ENCODE data around the gene CCDC70.
"Not testable (repeated sequence)": the region's sequence is repeated elsewhere in the genome, so short reads cannot be mapped to it uniquely, and the experiment has no call there.

CCDC70 gene

DNA sequence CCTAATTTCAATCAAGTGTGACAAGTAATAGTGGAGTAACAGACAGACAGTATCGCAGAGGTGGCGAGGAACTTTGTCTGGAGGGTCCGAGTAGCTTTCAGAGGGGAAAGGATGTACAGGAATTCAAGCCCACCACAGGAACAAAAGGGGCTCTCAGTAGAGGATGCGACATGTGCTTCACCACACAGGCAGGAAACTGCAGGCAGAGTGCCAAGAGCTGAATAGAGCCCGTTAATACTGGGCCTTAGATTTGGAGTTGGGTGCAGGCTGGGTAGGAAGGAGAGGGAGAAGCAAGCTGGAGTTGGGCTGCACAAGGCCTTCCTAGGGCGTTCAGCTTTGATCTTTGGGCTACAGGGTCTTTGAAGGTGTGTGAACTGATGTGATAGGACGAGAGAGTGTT, 1.2 kb downstream of the CCDC70 start:
- DNase-seq (ENCODE audit: low read depth) = no peak

DNA sequence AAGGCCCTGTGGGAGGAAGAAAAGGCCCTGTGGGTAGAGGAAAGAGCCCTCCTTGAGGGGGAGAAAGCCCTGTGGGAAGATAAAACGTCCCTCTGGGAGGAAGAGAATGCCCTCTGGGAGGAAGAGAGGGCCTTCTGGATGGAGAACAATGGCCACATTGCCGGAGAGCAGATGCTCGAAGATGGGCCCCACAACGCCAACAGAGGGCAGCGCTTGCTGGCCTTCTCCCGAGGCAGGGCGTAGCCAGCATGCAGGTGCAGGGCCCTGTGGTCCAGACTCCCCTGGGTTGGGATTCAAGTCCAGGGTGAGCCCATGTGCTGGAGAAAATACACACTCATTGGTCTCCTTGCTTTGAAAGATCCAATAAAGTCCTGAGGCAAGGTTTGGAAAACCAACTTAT, 4.1 kb downstream of the CCDC70 start:
- no peak for DNase-seq (ENCODE audit: low read depth)

DNA sequence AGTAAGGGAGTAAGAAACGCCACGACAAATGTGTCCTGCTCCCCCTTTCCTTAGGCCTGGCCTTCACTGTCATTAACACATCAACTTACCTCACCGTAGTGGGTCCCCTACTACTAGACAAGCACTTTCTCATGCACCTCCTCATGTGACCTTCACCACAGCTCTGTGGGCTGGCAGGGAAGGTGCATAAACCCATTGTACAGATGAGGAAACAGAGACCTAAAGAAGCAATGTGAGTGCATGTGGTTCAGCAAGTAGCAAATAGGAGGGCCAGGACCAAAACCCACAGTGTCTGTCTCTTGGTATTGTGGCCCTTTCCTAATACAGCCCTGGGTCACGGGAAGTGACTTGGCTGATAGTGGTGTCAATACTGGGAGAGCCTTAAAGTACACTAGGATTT, 5.3 kb downstream of the CCDC70 start:
- DNase-seq (ENCODE audit: low read depth) = no peak

DNA sequence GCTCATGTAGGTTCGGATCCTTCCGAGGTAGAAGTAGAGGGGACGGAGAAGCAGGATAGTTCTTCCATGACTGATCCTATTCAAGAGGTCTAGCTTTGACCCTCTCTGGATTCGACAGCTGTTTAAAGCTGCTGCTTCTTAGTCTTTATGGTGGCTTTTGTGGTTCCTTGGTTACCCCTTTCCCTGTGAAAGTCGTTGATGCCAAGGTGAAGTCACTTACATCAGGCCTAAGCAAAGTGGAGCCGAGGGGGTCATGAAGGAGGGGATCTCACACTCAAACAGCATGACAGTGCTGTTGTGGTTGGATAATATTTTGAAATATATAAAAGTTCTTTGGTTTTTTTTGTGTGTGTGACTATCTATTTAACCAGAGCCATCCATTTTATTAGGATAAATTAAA, 8.1 kb downstream of the CCDC70 start:
- DNase-seq (ENCODE audit: low read depth) = no peak

DNA sequence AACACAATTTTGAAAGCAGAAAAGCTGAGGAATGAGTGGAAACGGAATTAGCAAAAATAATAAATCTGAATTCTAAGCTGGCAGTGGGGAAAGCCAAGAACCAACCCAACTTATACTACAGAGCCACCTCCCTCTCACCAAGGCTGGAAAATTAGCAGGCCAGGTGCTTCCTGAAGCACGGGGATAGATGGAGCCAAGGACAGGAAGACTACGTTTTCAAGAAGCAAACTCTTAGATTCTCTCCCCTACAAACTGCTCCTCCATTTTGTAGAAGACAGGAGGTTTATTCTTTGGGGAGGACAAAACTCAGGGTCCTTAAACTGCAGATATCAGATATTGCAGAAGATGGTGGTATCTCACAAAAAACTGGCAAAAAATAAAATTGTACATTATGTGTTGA, 8.8 kb downstream of the CCDC70 start:
- no peak for DNase-seq (ENCODE audit: low read depth)

DNA sequence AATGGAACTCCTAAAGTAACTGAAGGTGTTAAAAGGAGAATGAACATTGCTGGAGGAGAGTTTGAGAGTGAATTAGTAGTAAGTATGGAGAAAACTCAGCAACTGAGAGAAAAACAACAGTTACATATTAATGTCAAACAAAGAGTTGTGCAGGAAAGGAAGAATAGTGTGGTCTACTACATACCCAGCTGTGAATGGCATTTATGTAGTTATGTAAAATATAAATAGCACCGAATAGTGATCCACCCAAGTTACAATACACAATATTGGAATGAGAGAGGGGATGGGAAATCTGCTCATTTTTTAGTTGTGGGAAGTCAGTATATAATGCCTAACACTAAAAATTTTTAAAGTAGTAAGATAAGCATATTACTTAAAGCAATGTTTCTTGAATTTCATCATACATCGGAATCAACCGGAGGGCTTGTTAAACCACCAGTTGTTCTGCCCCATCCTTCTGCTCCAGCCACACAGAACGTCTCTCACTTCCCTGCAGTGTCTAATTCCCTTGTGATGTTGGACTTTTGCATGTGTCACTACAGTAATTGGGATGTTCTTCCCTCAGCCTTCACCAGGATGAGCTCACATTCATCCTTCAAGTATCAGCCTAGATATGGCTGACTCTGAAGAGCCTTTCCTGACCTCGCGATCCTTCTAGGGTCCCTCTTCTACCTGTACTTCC, 11.5 kb downstream of the CCDC70 start:
- DNase-seq (ENCODE audit: low read depth) = no peak

DNA sequence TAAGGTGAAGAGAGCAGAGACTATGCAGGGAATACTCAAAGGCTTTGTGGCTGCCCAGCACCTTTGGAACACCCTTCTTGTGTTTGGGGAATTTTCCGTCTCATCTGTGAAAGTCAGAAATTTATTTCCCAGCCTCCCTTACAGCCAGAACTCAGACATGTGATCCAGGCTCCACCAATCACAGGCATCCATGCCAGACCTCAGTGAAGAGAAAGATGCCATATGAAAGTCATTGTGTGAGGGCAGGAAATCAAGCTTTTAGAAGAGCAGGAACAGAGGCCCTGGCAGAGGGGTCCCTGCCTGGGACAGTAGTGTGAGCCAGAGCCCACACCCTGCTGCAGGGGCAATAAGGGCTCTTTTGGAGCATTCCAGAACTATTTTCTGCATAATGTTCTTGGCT, 12.1 kb downstream of the CCDC70 start:
- no peak for DNase-seq (ENCODE audit: low read depth)

DNA sequence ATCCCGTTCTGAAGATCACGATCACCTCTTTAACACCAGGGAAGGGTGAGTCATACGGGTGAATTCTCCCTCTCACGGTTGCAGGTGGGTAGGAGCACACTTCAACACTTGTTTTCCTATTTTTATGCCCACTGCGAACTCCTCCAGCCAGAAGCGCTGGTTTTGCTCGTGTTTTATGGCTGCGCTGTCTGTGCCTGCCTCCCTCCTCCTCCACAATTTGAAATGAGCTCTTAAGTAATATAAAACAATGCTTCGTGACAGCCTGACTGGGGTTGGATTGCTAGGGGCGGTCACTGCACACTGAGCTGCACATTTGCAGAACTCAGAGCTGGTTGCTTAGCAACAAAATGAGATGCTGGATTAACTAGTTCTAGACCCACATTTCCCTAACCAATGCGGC, 12.9 kb downstream of the CCDC70 start:
- DNase-seq (ENCODE audit: low read depth) = no peak

DNA sequence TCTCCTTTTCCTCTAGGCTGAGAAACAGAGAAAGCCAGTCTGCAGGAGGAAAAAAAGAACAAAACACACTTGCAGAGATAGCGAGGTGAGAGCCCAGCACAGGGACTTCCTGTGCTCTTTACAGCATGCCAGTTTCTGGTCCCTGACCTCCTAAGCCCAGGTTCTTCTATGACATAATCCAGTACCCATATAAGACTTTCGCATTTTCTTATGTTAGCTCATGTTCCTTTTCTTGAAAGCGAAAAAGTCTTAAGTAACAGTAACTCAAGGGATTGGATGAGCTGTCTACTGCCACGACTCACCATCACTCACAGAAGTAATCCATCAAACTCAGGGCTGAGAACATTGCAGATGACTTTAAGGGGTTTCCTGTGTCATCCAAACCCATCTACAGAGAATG, 17.4 kb downstream of the CCDC70 start:
- no peak for DNase-seq (ENCODE audit: low read depth)

DNA sequence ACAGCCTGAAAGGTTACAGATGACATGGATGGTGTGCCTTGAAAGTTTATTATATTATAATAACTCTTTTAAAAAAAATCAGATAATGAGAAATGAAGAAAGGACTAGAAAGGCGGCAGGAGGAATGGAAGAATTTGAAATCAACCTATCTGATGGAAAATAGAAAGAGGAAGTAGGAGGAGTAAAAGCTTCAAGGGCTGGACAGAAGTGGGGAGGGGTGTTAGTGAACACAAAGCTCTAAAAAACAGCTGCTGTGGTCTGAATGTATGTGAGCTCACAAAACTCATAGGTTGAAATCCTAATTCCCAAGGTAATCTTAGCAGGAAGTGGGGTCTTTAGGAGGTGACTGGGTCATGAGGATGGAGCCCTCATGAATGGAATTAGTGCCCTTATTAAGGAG, 19.5 kb downstream of the CCDC70 start:
- no peak for DNase-seq (ENCODE audit: low read depth)

DNA sequence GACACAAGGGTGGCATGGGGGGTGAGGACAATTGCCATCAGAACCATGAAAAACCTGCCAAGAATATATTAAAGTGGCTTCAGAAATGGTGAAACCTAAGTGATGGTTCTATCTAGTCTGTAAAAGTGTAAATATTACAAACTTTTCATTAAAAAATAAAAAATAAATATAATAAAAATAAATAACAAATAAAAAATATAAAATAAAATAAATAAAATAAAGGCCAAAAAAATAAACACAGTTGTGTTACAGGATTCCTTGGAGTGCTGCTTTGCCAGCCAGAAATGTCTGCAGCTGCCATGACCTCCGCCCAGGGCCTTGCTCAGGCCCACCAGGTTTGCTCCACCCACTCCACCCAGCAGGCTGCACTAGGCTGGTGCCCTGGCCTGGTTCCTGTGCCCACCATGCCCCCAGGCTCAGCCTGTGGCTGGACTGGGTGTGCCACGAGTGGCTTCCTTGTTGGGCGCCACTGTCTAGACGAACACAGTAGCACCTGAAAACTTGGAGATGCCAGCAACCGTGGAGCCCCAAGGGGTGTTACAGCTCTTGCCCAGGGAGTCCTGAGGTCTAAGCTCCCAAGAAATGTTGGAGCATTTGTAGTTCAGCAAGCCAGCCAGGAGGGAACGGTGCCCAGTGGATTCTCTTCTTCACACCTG, 20.9 kb downstream of the CCDC70 start:
- DNase-seq (ENCODE audit: low read depth) = no peak

DNA sequence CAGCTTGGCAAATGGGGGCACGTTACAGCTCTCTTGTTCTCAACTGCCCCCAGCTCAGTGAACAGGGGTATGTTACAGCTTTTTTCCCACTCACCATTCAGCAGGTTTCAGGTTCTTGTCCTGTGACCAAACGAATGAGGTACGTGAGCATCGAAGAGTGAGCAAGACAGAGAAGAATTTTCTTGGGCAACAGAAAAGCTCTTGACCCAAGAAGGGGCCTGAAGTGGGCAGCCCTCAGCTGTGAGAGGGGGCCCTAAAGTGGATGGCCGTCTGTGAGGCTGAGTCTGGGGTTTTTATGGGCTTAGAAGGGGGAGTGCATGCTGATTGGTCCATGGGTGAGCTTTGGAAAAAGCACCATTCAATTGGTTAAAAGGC, 21.4 kb downstream of the CCDC70 start:
- no peak for DNase-seq (ENCODE audit: low read depth)

DNA sequence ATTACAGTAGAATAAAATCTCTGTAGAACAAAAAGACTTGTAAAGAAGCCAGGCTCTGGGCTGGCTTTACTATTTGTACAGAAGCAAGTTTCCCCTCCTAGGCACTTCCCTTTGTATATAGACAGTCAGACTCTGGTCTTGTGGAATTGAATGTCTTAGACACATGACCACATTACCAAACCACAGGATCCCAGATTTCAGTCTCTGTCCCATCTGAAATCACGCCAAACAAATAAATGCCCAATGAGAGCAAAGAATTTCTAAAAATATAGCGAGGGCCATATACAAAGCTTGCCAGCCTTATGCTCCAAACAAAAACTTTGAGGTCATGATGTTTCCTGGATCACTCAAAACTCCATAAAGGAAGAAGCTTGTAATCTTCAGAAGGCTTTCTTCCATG, 23.9 kb downstream of the CCDC70 start:
- no peak for DNase-seq (ENCODE audit: low read depth)

DNA sequence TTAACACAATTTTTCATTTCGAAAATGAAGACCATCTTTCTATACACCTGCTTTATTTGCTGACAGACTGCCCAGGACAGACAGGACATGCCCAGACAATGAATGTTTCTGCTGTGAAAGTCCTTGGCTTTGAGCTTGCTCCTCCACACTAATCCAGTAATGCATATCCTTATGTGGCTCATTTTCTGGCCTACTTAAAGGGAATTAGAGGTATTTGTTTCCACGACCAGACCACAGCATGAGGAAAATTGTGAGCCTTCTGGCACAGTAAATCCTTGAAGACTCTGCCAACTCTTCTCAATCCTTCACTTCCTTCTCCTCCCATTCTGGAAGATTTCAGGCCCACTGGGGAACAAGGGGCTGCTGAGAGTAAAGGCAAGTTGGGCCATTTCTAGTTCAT, 25.7 kb downstream of the CCDC70 start:
- no peak for DNase-seq (ENCODE audit: low read depth)

DNA sequence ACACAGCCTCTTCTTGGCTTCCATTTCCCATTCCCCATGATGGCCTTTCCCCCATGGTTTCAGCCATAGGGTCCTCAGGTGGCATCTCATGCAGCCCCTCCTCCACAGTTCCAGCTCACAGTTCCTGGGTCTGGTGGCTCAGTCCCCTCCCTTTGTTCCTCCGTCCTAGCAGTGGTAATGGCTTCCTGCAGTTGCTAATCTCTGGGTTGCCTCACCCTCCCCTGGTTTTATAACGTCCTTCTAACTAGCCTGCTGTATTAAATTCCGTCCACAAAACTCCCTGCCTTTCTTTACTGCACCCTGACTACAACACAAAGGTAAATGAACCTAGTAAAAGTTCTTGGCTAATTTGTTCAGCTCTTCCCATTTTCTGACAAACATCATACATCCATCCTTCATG, 30.9 kb downstream of the CCDC70 start:
- no peak for DNase-seq (ENCODE audit: low read depth)

DNA sequence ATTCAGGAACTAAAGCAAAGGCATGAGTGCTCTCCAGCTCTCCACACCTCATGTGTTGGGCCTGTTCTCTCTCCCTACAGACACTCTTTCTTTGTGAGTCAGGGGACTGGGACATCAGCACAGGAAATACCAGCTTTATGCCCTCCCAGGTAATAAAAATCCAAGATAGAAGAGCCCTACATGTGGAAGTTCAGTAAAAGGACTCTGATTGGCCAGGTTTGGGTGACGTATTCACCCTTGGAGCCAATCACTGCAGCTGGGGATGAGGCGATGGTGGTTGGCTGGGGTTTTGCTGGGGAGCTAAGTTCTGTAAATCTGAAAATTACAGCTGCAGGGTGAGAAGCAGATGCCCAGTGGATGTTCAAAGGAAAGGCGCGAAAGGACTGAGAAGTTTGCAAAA, 32.5 kb downstream of the CCDC70 start:
- DNase-seq (ENCODE audit: low read depth) = no peak

DNA sequence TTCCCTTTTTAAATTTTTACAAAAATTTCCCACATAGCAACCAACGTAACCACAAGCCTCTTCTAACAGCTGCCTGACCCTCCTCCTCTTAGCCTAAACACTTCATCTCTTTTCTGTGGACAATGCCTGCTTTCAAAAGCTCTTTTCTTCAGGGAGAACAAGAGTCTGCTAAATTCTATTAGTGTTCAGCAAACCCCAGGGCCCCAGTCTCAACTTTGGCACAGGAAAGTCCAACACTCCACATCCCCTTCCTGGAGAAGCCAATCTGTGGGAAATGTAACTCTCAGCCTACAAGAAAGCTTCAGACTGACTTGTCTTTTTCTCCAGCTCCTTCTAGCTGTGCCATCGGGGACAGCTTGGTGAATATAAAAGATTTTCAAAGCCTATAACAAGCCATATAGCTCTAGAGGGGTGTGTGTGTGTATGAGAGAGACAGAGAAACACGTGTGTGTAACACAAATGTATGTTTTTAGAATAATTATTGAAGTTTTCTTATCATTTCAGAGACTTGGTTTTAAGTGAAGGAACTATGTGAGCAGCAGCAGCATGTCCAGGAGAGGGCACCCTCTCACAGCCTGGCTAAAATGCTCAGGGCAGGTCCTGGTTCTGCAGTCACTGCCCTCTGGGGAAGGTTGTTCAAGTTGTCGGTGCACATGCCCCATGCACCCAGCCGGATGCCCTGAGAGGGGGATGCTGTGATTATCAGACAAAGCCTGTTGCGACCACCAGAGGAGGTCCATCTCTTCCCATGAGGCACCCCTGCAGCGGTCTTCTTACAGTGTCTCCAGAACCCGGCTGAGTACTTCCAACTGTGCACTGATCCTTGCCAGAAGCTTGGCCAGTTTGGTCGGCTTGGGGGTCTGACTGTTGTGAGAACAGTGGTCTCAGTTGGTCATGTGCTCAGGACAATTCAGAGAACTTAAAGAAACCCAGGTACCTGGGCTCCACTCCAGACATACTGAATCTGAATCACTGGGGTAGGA, 34.4 kb downstream of the CCDC70 start:
- DNase-seq (ENCODE audit: low read depth) = no peak

DNA sequence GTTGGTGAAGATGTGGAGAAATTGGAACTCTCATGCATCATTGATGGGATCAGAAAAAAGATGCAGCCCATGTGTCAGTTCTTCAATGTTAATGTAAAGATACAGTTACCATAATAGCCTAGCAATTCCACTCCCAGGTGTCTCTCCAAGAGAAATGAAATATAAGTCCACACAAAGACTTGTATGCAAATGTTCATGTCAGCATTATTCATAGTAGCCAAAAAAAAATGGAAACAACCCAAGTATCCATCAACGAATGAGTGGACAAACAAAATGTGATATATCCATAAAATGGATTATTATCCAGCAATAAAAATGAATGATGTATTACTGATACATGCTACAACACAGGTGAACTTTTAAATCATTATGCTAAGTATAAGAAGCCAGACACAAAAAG, 38.7 kb downstream of the CCDC70 start:
- DNase-seq (ENCODE audit: low read depth) = no peak

DNA sequence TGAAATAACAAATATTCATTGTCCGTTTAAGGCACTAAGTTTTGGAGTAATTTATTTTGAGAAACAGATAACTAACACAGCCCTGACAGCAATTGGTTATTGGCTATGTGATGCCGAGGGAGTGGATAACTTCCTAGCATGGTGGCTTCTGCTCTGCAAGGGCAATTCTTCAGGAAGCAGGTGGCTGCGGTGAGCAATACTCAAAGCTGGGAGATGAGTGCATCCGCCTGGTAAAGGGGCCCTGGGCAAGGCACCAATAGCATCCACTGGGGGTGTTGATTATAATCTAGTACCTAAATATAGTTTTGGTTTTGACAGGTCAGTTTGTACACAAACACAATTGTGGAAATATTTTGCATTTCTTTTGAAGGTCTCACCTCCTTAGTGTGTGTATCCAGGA, 41.0 kb downstream of the CCDC70 start:
- no peak for DNase-seq (ENCODE audit: low read depth)

DNA sequence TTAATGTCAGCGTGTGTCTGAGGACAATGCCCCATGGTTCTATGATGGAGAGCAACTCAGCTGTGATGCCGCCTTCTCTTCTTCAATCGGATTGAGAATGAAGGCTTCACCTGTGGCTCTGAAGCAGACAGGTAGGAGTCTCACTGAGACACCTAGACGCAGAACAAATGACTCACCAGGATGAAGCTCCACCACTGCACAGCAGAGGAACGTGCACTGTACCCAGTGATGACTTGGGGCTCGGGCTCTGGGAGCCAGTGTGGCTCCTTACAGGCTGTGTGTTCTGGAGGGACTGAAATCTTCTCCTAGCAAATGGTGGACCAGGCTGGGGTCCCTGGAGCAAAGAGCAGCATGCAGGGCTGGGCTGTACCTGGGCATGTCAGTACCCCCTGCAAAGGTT, 44.0 kb downstream of the CCDC70 start:
- DNase-seq (ENCODE audit: low read depth) = no peak

DNA sequence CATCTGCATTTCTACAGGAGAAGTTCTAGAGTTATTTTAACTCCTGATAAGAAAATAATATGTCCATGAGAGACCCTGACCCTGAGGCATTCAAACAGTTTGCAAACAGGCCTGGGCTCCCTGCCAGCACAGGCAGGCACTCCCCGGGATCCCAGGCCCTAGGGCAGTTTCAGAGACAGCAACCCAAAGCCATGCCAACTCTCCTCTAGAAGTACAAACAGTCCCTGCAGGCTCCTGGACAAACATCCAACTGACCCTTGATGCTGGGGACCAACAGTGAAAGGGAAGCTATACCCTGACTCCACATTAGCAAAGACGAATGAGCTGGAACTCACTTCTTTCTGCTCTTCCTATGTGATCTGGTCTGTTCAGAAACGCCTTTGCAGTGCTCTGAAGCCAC, 44.8 kb downstream of the CCDC70 start:
- no peak for DNase-seq (ENCODE audit: low read depth)

DNA sequence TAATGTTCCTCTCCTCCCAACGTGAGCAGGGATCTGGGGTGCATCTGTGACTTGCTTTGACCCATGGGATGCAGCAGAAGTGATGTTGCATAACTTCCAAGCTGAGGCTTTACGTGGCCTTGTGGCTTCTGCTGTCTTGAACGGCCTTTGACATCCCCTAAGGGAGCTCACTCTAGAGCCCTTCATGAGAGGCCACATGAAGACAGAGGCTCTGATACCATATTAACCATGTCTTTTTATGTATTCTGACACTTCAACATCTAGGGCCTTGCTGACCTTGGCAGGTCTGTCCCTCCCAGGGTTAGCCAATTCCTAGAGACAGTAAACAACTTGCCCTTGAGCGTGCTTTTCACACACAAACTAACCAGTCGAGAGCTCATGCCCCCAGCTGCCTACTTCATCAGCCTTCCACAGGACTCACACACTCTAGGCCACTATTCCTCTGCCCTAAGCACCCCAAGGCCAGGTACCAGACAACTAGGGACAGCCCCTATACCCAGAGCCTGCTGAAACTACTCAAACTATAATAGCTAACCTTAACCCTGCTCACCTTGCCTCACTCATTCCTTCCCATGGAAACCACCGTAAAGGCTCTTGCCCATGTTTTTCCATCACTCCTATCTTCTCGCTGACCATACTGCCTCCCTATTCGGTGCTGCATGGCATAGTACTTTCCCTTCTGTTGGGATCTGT, 45.4 kb downstream of the CCDC70 start:
- no peak for DNase-seq (ENCODE audit: low read depth)

DNA sequence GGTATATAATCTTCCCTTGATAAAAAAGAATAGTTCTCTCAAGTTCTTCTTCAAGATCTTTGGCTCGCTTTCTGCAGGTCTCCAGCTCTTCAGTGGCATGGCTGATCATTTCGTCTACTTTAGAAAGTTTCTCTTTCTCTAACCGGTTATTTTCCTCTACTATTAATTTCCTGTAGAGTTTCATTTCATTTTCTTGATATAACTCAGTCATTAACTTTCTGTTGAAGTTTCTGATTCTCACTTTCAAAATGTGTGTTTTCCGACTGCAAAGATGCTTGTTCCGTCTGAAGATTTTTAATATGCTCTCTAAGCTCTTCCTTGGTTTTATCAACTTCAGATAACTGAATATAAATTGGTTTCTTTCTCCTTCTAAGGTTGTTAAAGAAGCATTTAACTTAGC, 47.5 kb downstream of the CCDC70 start:
- DNase-seq (ENCODE audit: low read depth) = not testable (repeated sequence)

All from stimulated activated CD8-positive, alpha-beta memory T cell treated with anti-CD3 and anti-CD28 coated beads, Interleukin-4, amount 100 ng/mL, for 24 hours (primary cell).